GM12865 (cell line): ENCODE results near the gene SCNN1A.

ENCODE experiments used
- DNase-seq: peaks from one replicate; pipeline ENCODE4 v3.0.0; 2010; ENCODE audit warnings: low read depth
- H3K4me3 ChIP-seq: 2 replicates; pipeline ENCODE4 v1.5.1; 2011; ENCODE audit warnings: mild to moderate bottlenecking, low read depth, low read length, control low read depth
- TF ChIP-seq, protein P1 (sequence below): IDR thresholded peaks from 2 replicates; pipeline ENCODE4 v1.5.1; 2011; ENCODE audit warnings: low read length, control low read depth, low read depth, inconsistent platforms; ENCODE audit not compliant: insufficient read depth; ENCODE audit errors: missing control alignments

The SCNN1A gene

DNA sequence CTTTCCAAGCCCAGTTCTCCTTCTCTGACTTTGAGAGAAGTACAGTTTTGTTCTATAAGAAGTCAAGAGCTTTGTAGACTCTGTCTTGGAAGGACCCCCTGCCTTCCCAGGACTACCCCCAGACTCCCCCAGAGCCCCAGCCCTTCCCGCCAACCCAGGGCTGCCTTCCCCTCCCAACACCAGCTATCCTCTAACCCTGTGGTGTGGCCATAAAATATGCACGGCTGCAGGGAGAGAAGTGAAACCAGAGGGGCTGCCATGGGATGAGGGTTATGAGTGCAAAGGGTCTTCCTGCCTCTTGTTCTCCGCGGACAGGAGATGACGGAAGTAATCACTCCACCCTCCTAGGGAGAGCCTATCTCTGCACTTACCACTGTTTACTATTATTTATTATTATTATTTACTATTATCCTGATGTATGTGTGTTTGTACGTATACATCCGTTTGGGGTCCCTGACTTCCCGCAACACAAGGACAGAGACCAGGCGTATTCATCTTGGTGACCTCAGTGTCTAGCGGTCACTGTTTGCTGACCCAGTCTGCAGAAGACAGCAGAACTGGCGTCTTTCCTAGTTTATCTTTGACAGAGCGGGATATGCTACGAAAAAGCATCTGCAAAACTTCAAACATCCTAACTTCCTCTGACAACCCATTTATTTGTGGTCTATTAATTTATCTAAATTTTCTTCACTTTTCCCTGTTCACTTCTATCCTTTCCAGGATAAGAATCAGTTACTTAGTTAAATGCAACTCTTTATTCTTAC is 3.5 kb upstream of the SCNN1A start:
- no peak for DNase-seq
- no peak overlapping the region for H3K4me3 ChIP-seq
- TF ChIP-seq, protein P1, sequence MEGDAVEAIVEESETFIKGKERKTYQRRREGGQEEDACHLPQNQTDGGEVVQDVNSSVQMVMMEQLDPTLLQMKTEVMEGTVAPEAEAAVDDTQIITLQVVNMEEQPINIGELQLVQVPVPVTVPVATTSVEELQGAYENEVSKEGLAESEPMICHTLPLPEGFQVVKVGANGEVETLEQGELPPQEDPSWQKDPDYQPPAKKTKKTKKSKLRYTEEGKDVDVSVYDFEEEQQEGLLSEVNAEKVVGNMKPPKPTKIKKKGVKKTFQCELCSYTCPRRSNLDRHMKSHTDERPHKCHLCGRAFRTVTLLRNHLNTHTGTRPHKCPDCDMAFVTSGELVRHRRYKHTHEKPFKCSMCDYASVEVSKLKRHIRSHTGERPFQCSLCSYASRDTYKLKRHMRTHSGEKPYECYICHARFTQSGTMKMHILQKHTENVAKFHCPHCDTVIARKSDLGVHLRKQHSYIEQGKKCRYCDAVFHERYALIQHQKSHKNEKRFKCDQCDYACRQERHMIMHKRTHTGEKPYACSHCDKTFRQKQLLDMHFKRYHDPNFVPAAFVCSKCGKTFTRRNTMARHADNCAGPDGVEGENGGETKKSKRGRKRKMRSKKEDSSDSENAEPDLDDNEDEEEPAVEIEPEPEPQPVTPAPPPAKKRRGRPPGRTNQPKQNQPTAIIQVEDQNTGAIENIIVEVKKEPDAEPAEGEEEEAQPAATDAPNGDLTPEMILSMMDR, result no peak

GRCh38 chr12:6377667-6377994 is 2.3 kb upstream of the SCNN1A start:
- TF ChIP-seq, protein P1, result no peak
- DNase-seq, result no peak
- no peak overlapping the region for H3K4me3 ChIP-seq

GRCh38 chr12:6376870-6377666 is 1.7 kb upstream of the SCNN1A start:
- no peak for DNase-seq
- TF ChIP-seq, protein P1, result no peak
- H3K4me3 ChIP-seq, result no peak overlapping the region

DNA sequence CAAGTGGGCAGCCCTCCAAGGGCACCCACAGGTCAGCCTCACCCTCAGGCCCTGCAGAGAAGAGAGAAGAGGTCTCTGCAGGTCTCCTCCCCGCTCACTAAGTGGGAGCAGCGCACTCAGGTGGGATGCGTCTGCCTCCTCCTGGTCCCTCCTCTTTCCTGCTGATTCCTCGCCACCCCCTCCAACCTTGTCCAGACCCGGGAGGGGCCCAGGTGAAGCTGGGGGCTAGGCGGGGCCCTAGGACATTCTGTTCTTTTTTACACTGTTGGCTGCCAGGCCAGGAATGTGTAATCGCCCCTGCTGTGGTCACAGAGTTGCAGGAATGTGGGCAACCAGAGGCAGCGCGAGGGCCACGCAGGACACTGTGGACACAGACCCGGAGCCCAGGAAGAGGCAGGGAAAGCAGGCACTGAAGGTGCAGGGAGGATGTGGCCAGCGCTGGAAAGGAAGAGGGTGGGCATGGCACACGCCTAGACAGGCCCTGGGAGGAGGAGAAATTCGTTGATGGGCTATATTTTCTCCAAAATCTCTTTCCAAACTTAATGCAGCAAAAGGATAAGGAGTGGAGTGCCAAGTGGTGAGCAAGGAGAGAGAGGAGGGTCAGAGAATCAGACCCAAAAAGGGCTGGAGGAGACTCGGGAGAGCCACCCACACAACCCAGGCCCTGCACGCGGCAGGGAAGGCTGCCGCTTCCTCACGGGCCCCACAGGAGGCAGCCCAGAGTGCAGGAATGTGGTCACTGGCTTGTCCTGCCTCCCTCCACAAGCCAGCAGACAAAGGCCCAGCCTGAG is 911 bp upstream of the SCNN1A start:
- TF ChIP-seq, protein P1, result no peak
- DNase-seq, result no peak
- no peak overlapping the region for H3K4me3 ChIP-seq

- no peak for DNase-seq
Measured at GRCh38 chr12:6374786-6375160, 590 bp downstream of the SCNN1A start.

DNA sequence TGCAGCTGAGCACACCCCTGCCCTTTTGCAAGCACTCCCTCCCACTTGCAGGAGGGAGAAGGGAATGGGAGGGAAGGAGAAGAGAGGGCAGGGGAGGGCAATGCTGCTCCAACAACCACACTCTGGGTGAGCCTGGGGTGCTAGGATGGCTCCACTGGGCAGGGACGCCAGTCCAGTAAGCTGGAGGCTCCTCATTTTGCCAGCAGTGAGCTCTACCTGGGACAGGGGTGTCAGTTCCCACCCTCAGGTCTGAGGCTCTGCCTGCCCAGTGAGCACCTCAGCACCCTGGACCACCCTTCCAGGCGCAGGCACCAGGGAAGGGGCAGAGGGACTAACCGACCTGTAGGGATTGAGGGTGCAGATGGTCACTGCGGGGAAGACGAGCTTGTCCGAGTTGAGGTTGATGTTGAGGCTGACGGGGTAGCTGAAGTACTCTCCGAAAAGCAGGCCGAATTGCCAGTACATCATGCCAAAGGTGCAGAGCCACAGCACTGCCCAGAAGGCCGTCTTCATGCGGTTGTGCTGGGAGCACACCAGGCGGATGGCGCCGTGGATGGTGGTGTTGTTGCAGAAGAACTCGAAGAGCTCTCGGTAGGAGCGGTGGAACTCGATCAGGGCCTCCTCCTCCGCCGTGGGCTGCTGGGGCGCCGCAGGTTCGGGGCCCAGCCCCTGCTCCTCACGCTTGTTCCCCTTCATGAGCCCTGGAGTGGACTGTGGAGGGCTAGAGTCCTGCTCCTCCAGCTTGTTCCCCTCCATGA is 1.2 kb downstream of the SCNN1A start:
- no peak for DNase-seq
- H3K4me3 ChIP-seq, result no peak overlapping the region
- TF ChIP-seq, protein P1, result no peak

More at GRCh38 chr12:6374786-6375160, 590 bp downstream of the SCNN1A start:
- TF ChIP-seq, protein P1, result no peak
- no peak overlapping the region for H3K4me3 ChIP-seq
